ENCODE results near the gene MVB12B. TPM values are rescaled to one million over a fixed set of nuclear protein-coding genes. Genes with fewer than 3 reads are reported as not detected.

The MVB12B gene
- total RNA-seq, 1 donor from 2014 or later, result 12.8 TPM

- FAIRE-seq (no peak), DNase-seq (ENCODE audit: low read depth) (peak; percentile 30)
- Histone ChIP-seq H3K9ac (ENCODE audit: low read length) (no peak overlapping the region), H3K79me2 (ENCODE audit: insufficient read depth, low read length) (no peaks in the 10 kb centered on the region), H3K4me3 (ENCODE audit: insufficient read depth, low read depth, low read length) (no peak overlapping the region), H3K36me3 (ENCODE audit: insufficient read depth, low read length) (no peaks in the 10 kb centered on the region), H3K4me1 (ENCODE audit: insufficient read depth, low read length) (peaks cover 17% of the 10 kb centered on the region), H3K4me2 (ENCODE audit: low read length) (no peak overlapping the region), H2AFZ (ENCODE audit: low read depth, low read length) (no peak overlapping the region), H3K27ac (ENCODE audit: low read depth, low read length) (no peak overlapping the region), H3K9me3 (ENCODE audit: insufficient read depth, low read depth, low read length) (no peaks in the 10 kb centered on the region), H4K20me1 (ENCODE audit: insufficient read depth, low read length) (peaks cover 7% of the 10 kb centered on the region), H3K27me3 (ENCODE audit: insufficient read depth, low read length) (no peaks in the 10 kb centered on the region)
- no peak for TF ChIP-seq EZH2 (IDR thresholded peaks at IDR 0.05; ENCODE audit: insufficient read depth, low read length)
- no peak for TF ChIP-seq CTCF (IDR thresholded peaks at IDR 0.05; ENCODE audit: insufficient read depth, low read depth, low read length)
- H3K36me3 Mint-ChIP-seq (ENCODE audit: low read depth, unreplicated experiment), result peaks cover 19% of the 10 kb centered on the region
- H3K9me3 Mint-ChIP-seq (ENCODE audit: unreplicated experiment), result no peaks in the 10 kb centered on the region
- no peak overlapping the region for H3K27ac Mint-ChIP-seq (ENCODE audit: unreplicated experiment)
- no peak overlapping the region for H3K4me3 Mint-ChIP-seq (ENCODE audit: unreplicated experiment)
- no peaks in the 10 kb centered on the region for H3K27me3 Mint-ChIP-seq (ENCODE audit: low read depth, unreplicated experiment)
- peaks cover 18% of the 10 kb centered on the region for H3K4me1 Mint-ChIP-seq (ENCODE audit: low read depth, unreplicated experiment)
Observed at GRCh38 chr9:126399251-126399650, 72.6 kb downstream of the MVB12B start.

- no peaks in the 10 kb centered on the region for H3K27me3 Mint-ChIP-seq (ENCODE audit: low read depth, unreplicated experiment)
- FAIRE-seq (no peak), DNase-seq (ENCODE audit: low read depth) (no peak)
- H3K4me1 Mint-ChIP-seq (ENCODE audit: low read depth, unreplicated experiment), result peaks cover 13% of the 10 kb centered on the region
- no peaks in the 10 kb centered on the region for H3K9me3 ChIP-seq (ENCODE audit: insufficient read depth, low read depth, low read length)
- H3K4me1 ChIP-seq (ENCODE audit: insufficient read depth, low read length), result peaks cover 17% of the 10 kb centered on the region
- H3K4me2 ChIP-seq (ENCODE audit: low read length), result no peak overlapping the region
- H2AFZ ChIP-seq (ENCODE audit: low read depth, low read length), result no peak overlapping the region
- no peaks in the 10 kb centered on the region for H3K27me3 ChIP-seq (ENCODE audit: insufficient read depth, low read length)
- H4K20me1 ChIP-seq (ENCODE audit: insufficient read depth, low read length), result peaks cover 7% of the 10 kb centered on the region
- TF ChIP-seq EZH2 (IDR thresholded peaks at IDR 0.05; ENCODE audit: insufficient read depth, low read length) (no peak), CTCF (IDR thresholded peaks at IDR 0.05; ENCODE audit: insufficient read depth, low read depth, low read length) (no peak)
- peaks cover 14% of the 10 kb centered on the region for H3K36me3 Mint-ChIP-seq (ENCODE audit: low read depth, unreplicated experiment)
- H3K79me2 ChIP-seq (ENCODE audit: insufficient read depth, low read length), result no peaks in the 10 kb centered on the region
- H3K27ac Mint-ChIP-seq (ENCODE audit: unreplicated experiment), result no peak overlapping the region
- H3K9me3 Mint-ChIP-seq (ENCODE audit: unreplicated experiment), result no peaks in the 10 kb centered on the region
- H3K36me3 ChIP-seq (ENCODE audit: insufficient read depth, low read length), result no peaks in the 10 kb centered on the region
- no peak overlapping the region for H3K4me3 Mint-ChIP-seq (ENCODE audit: unreplicated experiment)
- no peak overlapping the region for H3K27ac ChIP-seq (ENCODE audit: low read depth, low read length)
- H3K4me3 ChIP-seq (ENCODE audit: insufficient read depth, low read depth, low read length), result no peak overlapping the region
- H3K9ac ChIP-seq (ENCODE audit: low read length), result no peak overlapping the region
Observed at GRCh38 chr9:126399789-126400188, 73.2 kb downstream of the MVB12B start.

- H3K79me2 ChIP-seq (ENCODE audit: insufficient read depth, low read length), result no peaks in the 10 kb centered on the region
- no peaks in the 10 kb centered on the region for H3K27me3 ChIP-seq (ENCODE audit: insufficient read depth, low read length)
- H3K36me3 ChIP-seq (ENCODE audit: insufficient read depth, low read length), result no peaks in the 10 kb centered on the region
- no peaks in the 10 kb centered on the region for H3K9me3 ChIP-seq (ENCODE audit: insufficient read depth, low read depth, low read length)
- no peak overlapping the region for H2AFZ ChIP-seq (ENCODE audit: low read depth, low read length)
- H3K4me3 ChIP-seq (ENCODE audit: insufficient read depth, low read depth, low read length), result no peak overlapping the region
- no peaks in the 10 kb centered on the region for H3K27me3 Mint-ChIP-seq (ENCODE audit: low read depth, unreplicated experiment)
- peaks cover 11% of the 10 kb centered on the region for H3K4me1 ChIP-seq (ENCODE audit: insufficient read depth, low read length)
- H3K27ac ChIP-seq (ENCODE audit: low read depth, low read length), result no peak overlapping the region
- TF ChIP-seq EZH2 (IDR thresholded peaks at IDR 0.05; ENCODE audit: insufficient read depth, low read length), result no peak
- TF ChIP-seq CTCF (IDR thresholded peaks at IDR 0.05; ENCODE audit: insufficient read depth, low read depth, low read length), result no peak
- H3K36me3 Mint-ChIP-seq (ENCODE audit: low read depth, unreplicated experiment), result peaks cover 11% of the 10 kb centered on the region
- no peak for FAIRE-seq
- no peaks in the 10 kb centered on the region for H3K9me3 Mint-ChIP-seq (ENCODE audit: unreplicated experiment)
- peaks cover 5% of the 10 kb centered on the region for H3K4me1 Mint-ChIP-seq (ENCODE audit: low read depth, unreplicated experiment)
- H3K27ac Mint-ChIP-seq (ENCODE audit: unreplicated experiment), result no peak overlapping the region
- no peak overlapping the region for H3K9ac ChIP-seq (ENCODE audit: low read length)
- no peak overlapping the region for H3K4me3 Mint-ChIP-seq (ENCODE audit: unreplicated experiment)
- peaks cover 7% of the 10 kb centered on the region for H4K20me1 ChIP-seq (ENCODE audit: insufficient read depth, low read length)
- no peak overlapping the region for H3K4me2 ChIP-seq (ENCODE audit: low read length)
- DNase-seq (ENCODE audit: low read depth), result no peak
Observed at GRCh38 chr9:126400571-126400970, 73.9 kb downstream of the MVB12B start.

Data from astrocyte (in vitro differentiated cells and primary cell).